ENCODE measurements around the gene MISP. TPM values are rescaled to one million over a fixed set of nuclear protein-coding genes. Genes with fewer than 3 reads are reported as not detected.
A peak's percentile ranks its signal among the peaks of the same experiment; 100 is the strongest.

The MISP gene
- total and polyA plus RNA-seq, 2 of the 13 experiments (the other 11 are each of a cell fraction or from before 2014, with no cell fraction given): 0.67 to 1.3 TPM

GRCh38 chr19:782185-782877 is 31.4 kb downstream of the MISP start (continued):
- no peak for TF ChIP-seq ZNF720 (CRISPR knock-in tag; IDR thresholded peaks at IDR 0.05)
- TF ChIP-seq SMAD1 (CRISPR knock-in tag; IDR thresholded peaks at IDR 0.05; ENCODE audit: borderline replicate concordance, low read depth): no peak
- TF ChIP-seq DMAP1 (CRISPR knock-in tag; IDR thresholded peaks at IDR 0.05): 0 out of 2 replicates have a peak, but pooled peaks have one; percentile 36
- peak; percentile 66 for TF ChIP-seq SAP130 (CRISPR knock-in tag; IDR thresholded peaks at IDR 0.05; ENCODE audit: low read depth)
- no peak for TF ChIP-seq MXD3 (CRISPR knock-in tag; IDR thresholded peaks at IDR 0.05)
- TF ChIP-seq ASH2L (IDR thresholded peaks at IDR 0.05; ENCODE audit: insufficient read length, low read depth, low read length): peak; percentile 47

GRCh38 chr19:782878-783668 is 32.2 kb downstream of the MISP start:
- intact Hi-C loops (cut with micrococcal nuclease; ENCODE audit: unreplicated experiment): loop anchor here (10.0 kb wide), 1 partner anchor 212 kb away; no protein-coding TSS in a partner anchor
- Histone ChIP-seq H3K4me2 (ENCODE audit: low read depth, low read length) (peak overlapping the region; percentile 83), H3K27me3 (ENCODE audit: control insufficient read depth in 1 of 2, insufficient read depth in 2 of 2, low read length in 2 of 2) (no peaks in the 10 kb centered on the region), H3K9ac (ENCODE audit: insufficient read depth, low read depth, low read length) (peak overlapping the region; percentile 72), H3K27ac (ENCODE audit: extremely low read length, insufficient read depth, low read length) (peak overlapping the region; percentile 85), H3K36me3 (replicated peaks in 1 of 2; ENCODE audit: control insufficient read depth in 1 of 2, insufficient read depth in 2 of 2, low read length in 2 of 2) (no peaks in the 10 kb centered on the region), H3K4me3 (replicated peaks in 1 of 3; ENCODE audit: insufficient read depth in 1 of 3, low read depth in 2 of 3, low read length in 3 of 3) (peak overlapping the region; percentile 74 to 86 (median 76)), H4K20me1 (ENCODE audit: insufficient read depth, low read length) (no peaks in the 10 kb centered on the region), H2AFZ (ENCODE audit: low read length) (no peak overlapping the region), H3K79me2 (ENCODE audit: insufficient read depth, low read length) (peaks cover 5% of the 10 kb centered on the region), H3K4me1 (ENCODE audit: insufficient read depth, low read length) (peaks cover 51% of the 10 kb centered on the region), H3K9me3 (ENCODE audit: low read length) (no peaks in the 10 kb centered on the region)
- DNase-seq (ENCODE audit: low spot score) (no peak), FAIRE-seq (peak; percentile 28), ATAC-seq (peak; percentile 6; the same call in 1 of the 3 replicates)
- 10% methylated on average over 30 of the region's 30 CpGs for WGBS (ENCODE audit: low lambda C conversion rate)
- BruUV-seq (replicated peaks): TSS peak; percentile 92
- in situ Hi-C loops (cut with HindIII; ENCODE audit: extremely low pct_ligation_motif_present, low pct_unique_long_range_greater_than_20kb): no loop called here
- CTCF ChIA-PET (ENCODE audit: low intra/inter-chr PET ratio, low total read pairs): interaction anchor here (0.8 kb wide), 1 partner anchor 12 kb away, joined by 3 read pairs; no protein-coding TSS in a partner anchor
- POLR2A ChIA-PET: interaction anchor here (1.0 to 2.2 kb wide), 5 partner anchors 10 to 43 kb away, joined by 3 to 11 read pairs (median 3); partner anchors contain the start of gene PTBP1
- no peak for TF ChIP-seq ZNF264 (CRISPR knock-in tag; IDR thresholded peaks at IDR 0.05)
- TF ChIP-seq NAIF1 (CRISPR knock-in tag; IDR thresholded peaks at IDR 0.05; ENCODE audit: borderline replicate concordance): no peak
- no peak for TF ChIP-seq ZNF766 (CRISPR knock-in tag; IDR thresholded peaks at IDR 0.05; ENCODE audit: borderline replicate concordance)
- no peak for TF ChIP-seq SMAD1 (CRISPR knock-in tag; IDR thresholded peaks at IDR 0.05; ENCODE audit: borderline replicate concordance, low read depth)
- TF ChIP-seq ZFP90 (CRISPR knock-in tag; IDR thresholded peaks at IDR 0.05; ENCODE audit: borderline replicate concordance): no peak
- TF ChIP-seq TAF15 (IDR thresholded peaks at IDR 0.05; ENCODE audit: low read depth, low read length, poor library complexity, severe bottlenecking): no peak
- no peak for TF ChIP-seq CREM (IDR thresholded peaks at IDR 0.05)
- TF ChIP-seq CREM (CRISPR knock-in tag; IDR thresholded peaks at IDR 0.05): no peak
- TF ChIP-seq POGK (CRISPR knock-in tag; conservative IDR thresholded peaks at IDR 0.05): no peak
- TF ChIP-seq HNF1B (CRISPR knock-in tag; IDR thresholded peaks at IDR 0.05): no peak
- TF ChIP-seq NONO (IDR thresholded peaks at IDR 0.05): no peak
- no peak; the same call in 1 of the 2 replicates for TF ChIP-seq NONO (CRISPR knock-in tag; conservative IDR thresholded peaks at IDR 0.05)
- TF ChIP-seq JUND (CRISPR knock-in tag; IDR thresholded peaks at IDR 0.05): no peak

Data from HepG2 (cell line).